HepG2 (cell line): ENCODE measurements around the gene NFIL3. TPM values are rescaled to one million over a fixed set of nuclear protein-coding genes. Genes with fewer than 3 reads are reported as not detected.

Source experiments
- AGO1 ChIP-seq: fragments of 200-400 bp; formaldehyde crosslinking; IDR thresholded peaks from 2 replicates; pipeline ENCODE4 v1.6.1; 2017; ENCODE audit warnings: mild to moderate bottlenecking, low read depth, low read length, moderate library complexity; ENCODE audit not compliant: poor library complexity, severe bottlenecking
- ARHGAP35 ChIP-seq: sonication (generic); formaldehyde crosslinking; IDR thresholded peaks from 2 replicates; pipeline ENCODE4 v1.9.0; 2022; ENCODE audit warnings: mild to moderate bottlenecking, inconsistent platforms, moderate library complexity, missing genetic modification reagents, borderline replicate concordance
- NR2F2 ChIP-seq: IDR thresholded peaks from 2 replicates; pipeline ENCODE4 v1.6.1; 2012; ENCODE audit warnings: low read depth, inconsistent platforms, borderline replicate concordance
- PCBP2 ChIP-seq: fragments of 200-400 bp; formaldehyde crosslinking; optimal IDR thresholded peaks from 2 replicates; pipeline ENCODE3; 2018; ENCODE audit warnings: low read length, low read depth; ENCODE audit not compliant: poor library complexity, severe bottlenecking
- RELA ChIP-seq: sonication (generic); formaldehyde crosslinking; IDR thresholded peaks from 2 replicates; pipeline ENCODE4 v1.4.0; 2020; ENCODE audit warnings: missing genetic modification reagents
- SRSF9 ChIP-seq: fragments of 200-400 bp; formaldehyde crosslinking; IDR thresholded peaks from 2 replicates; pipeline ENCODE4 v1.6.1; 2018; ENCODE audit warnings: borderline replicate concordance, mild to moderate bottlenecking, low read depth, low read length; ENCODE audit not compliant: insufficient read depth, poor library complexity, severe bottlenecking
- TARDBP ChIP-seq: sonication (generic); formaldehyde crosslinking; IDR thresholded peaks from 2 replicates; pipeline ENCODE4 v1.8.0; 2022; ENCODE audit warnings: mild to moderate bottlenecking, missing genetic modification reagents
- TEAD3 ChIP-seq: optimal IDR thresholded peaks from 2 replicates; pipeline ENCODE3; 2016; ENCODE audit warnings: borderline replicate concordance
- ZFP36 ChIP-seq: fragments of 150-350 bp; IDR thresholded peaks from 2 replicates; pipeline ENCODE4 v1.6.1; 2018; ENCODE audit warnings: borderline replicate concordance, low read length, low read depth; ENCODE audit not compliant: partially characterized antibody
- ZFP90 ChIP-seq: sonication (generic); formaldehyde crosslinking; IDR thresholded peaks from 2 replicates; pipeline ENCODE4 v1.8.0; 2022; ENCODE audit warnings: missing genetic modification reagents, mild to moderate bottlenecking, inconsistent platforms, borderline replicate concordance
- ZKSCAN1 ChIP-seq: fragments of 150-350 bp; IDR thresholded peaks from 2 replicates; pipeline ENCODE4 v1.6.1; 2014; ENCODE audit warnings: low read length
- ZNF253 ChIP-seq: sonication (generic); formaldehyde crosslinking; IDR thresholded peaks from 2 replicates; pipeline ENCODE4 v1.8.0; 2022; ENCODE audit warnings: mild to moderate bottlenecking, missing genetic modification reagents, borderline replicate concordance
- ZNF34 ChIP-seq: sonication (generic); formaldehyde crosslinking; IDR thresholded peaks from 2 replicates; pipeline ENCODE4 v1.4.0; 2020; ENCODE audit warnings: mild to moderate bottlenecking, missing genetic modification reagents, borderline replicate concordance
- ZNF530 ChIP-seq: sonication (generic); formaldehyde crosslinking; IDR thresholded peaks from 2 replicates; pipeline ENCODE4 v1.5.0; 2020; ENCODE audit warnings: low read depth, mild to moderate bottlenecking, missing genetic modification reagents
- ZNF644 ChIP-seq: IDR thresholded peaks from 2 replicates; pipeline ENCODE4 v1.6.1; 2016; ENCODE audit warnings: low read depth
- ZNF660 ChIP-seq: sonication (generic); formaldehyde crosslinking; IDR thresholded peaks from 2 replicates; pipeline ENCODE4 v1.5.1; 2020; ENCODE audit warnings: mild to moderate bottlenecking, low read depth, missing genetic modification reagents, borderline replicate concordance
- ZNF768 ChIP-seq: sonication (generic); formaldehyde crosslinking; IDR thresholded peaks from 2 replicates; pipeline ENCODE4 v1.4.0; 2020; ENCODE audit warnings: missing genetic modification reagents
- ZNF839 ChIP-seq: sonication (generic); formaldehyde crosslinking; IDR thresholded peaks from 2 replicates; pipeline ENCODE4 v1.4.0; 2020; ENCODE audit warnings: missing genetic modification reagents, mild to moderate bottlenecking, borderline replicate concordance
- polyA plus RNA-seq, 8 experiments: library from polyadenylated mRNA; depleted of rRNA in 3 of 8; stranded (reverse) in 7 of 8; unstranded in 1 of 8; fragments of >200 nt; fragmentation: Illumina TruSeq in 4 of 8; extraction: Trizol in 4 of 8; gene quantifications; 2 replicates each; pipeline versions ENCODE4 v1.2.1 to v1.2.3, GENCODE V29; 2011 to 2016; ENCODE audit warnings: low read depth in 4 of 8, missing spikeins in 1 of 8, mixed read lengths in 1 of 8; ENCODE audit not compliant: insufficient read depth in 1 of 8
- total RNA-seq, 5 experiments: library from RNA; depleted of rRNA; stranded (reverse); fragments of >200 nt; fragmentation: Illumina TruSeq; extraction: Trizol; gene quantifications; 2 replicates each; pipeline ENCODE4 v1.2.3, GENCODE V29; 2016; ENCODE audit warnings: low read depth in 1 of 5
- TF ChIP-seq, protein P1 (sequence below): sonication (generic); formaldehyde crosslinking; IDR thresholded peaks from 2 replicates; pipeline ENCODE4 v1.4.0; 2020; ENCODE audit warnings: mild to moderate bottlenecking, missing genetic modification reagents
- TF ChIP-seq, protein P2 (sequence below): IDR thresholded peaks from 2 replicates; pipeline ENCODE4 v1.6.1; 2016; ENCODE audit warnings: missing biosample characterization, missing genetic modification reagents, low read depth
- TF ChIP-seq, protein P3 (sequence below): sonication (generic); formaldehyde crosslinking; conservative IDR thresholded peaks from 2 replicates; pipeline ENCODE4 v1.8.0; 2022; ENCODE audit warnings: low read depth, missing genetic modification reagents
- TF ChIP-seq, protein P4 (sequence below): sonication (generic); formaldehyde crosslinking; IDR thresholded peaks from 2 replicates; pipeline ENCODE4 v1.5.0; 2020; ENCODE audit warnings: missing genetic modification reagents
- TF ChIP-seq, protein P5 (sequence below): sonication (generic); formaldehyde crosslinking; IDR thresholded peaks from 2 replicates; pipeline ENCODE4 v1.4.0; 2020; ENCODE audit warnings: missing genetic modification reagents

The NFIL3 gene
- total and polyA plus RNA-seq, 2 of the 13 experiments (the other 11 are each of a cell fraction or from before 2014, with no cell fraction given): 46.6 to 54.2 TPM

DNA sequence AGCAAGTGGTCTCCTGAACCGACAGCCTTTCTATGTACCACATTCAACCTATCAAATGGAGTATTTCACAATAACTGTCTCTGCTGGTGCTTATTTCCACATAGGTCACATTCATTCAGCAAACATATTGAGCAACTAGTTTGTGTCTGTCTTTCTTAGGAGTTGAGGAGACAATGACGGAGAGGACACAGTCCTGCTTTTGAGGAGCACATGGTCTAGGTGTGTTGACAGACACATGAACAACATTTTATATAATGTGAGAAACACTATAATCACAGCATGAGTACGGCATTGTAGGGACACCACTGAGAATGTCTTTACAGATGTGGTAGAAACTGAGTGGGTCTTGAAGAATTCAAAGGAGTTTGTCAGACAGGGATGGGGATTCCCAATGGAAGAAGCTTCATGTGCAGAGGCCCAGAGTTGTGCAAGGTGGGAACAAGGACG, 28.5 kb downstream of the NFIL3 start (continued):
- TF ChIP-seq ZNF768 (CRISPR knock-in tag): no peak
- no peak for TF ChIP-seq SRSF9
- no peak for TF ChIP-seq ZNF839 (CRISPR knock-in tag)
- TF ChIP-seq ZNF253 (CRISPR knock-in tag): no peak
- peak; percentile 76 for TF ChIP-seq TEAD3 (CRISPR knock-in tag)
- no peak for TF ChIP-seq AGO1
- TF ChIP-seq ARHGAP35: no peak
- TF ChIP-seq, protein P1, sequence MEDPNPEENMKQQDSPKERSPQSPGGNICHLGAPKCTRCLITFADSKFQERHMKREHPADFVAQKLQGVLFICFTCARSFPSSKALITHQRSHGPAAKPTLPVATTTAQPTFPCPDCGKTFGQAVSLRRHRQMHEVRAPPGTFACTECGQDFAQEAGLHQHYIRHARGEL: no peak
- no peak for TF ChIP-seq ZNF660 (CRISPR knock-in tag)
- TF ChIP-seq ZKSCAN1: no peak
- TF ChIP-seq, protein P2, sequence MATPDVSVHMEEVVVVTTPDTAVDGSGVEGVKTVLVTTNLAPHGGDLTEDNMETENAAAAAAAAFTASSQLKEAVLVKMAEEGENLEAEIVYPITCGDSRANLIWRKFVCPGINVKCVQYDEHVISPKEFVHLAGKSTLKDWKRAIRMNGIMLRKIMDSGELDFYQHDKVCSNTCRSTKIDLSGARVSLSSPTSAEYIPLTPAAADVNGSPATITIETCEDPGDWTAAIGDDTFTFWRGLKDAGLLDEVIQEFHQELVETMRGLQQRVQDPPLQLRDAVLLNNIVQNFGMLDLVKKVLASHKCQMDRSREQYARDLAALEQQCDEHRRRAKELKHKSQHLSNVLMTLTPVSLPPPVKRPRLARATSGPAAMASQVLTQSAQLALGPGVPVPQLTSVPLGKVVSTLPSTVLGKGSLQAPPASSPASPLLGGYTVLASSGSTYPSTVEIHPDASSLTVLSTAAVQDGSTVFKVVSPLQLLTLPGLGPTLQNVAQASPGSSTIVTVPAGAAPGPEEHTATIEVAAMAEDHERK (CRISPR knock-in tag): no peak
- TF ChIP-seq ZFP36: no peak
- TF ChIP-seq TARDBP (CRISPR knock-in tag): peak; percentile 91
- peak; percentile 82; the same call in 1 of the 2 replicates for TF ChIP-seq NR2F2
- TF ChIP-seq, protein P3, sequence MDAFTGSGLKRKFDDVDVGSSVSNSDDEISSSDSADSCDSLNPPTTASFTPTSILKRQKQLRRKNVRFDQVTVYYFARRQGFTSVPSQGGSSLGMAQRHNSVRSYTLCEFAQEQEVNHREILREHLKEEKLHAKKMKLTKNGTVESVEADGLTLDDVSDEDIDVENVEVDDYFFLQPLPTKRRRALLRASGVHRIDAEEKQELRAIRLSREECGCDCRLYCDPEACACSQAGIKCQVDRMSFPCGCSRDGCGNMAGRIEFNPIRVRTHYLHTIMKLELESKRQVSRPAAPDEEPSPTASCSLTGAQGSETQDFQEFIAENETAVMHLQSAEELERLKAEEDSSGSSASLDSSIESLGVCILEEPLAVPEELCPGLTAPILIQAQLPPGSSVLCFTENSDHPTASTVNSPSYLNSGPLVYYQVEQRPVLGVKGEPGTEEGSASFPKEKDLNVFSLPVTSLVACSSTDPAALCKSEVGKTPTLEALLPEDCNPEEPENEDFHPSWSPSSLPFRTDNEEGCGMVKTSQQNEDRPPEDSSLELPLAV (CRISPR knock-in tag): no peak
- TF ChIP-seq ZNF644 (CRISPR knock-in tag): peak; percentile 88
- no peak for TF ChIP-seq ZFP90 (CRISPR knock-in tag)
- TF ChIP-seq RELA: no peak
- no peak for TF ChIP-seq ZNF530
- TF ChIP-seq, protein P4, sequence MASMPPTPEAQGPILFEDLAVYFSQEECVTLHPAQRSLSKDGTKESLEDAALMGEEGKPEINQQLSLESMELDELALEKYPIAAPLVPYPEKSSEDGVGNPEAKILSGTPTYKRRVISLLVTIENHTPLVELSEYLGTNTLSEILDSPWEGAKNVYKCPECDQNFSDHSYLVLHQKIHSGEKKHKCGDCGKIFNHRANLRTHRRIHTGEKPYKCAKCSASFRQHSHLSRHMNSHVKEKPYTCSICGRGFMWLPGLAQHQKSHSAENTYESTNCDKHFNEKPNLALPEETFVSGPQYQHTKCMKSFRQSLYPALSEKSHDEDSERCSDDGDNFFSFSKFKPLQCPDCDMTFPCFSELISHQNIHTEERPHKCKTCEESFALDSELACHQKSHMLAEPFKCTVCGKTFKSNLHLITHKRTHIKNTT (CRISPR knock-in tag): no peak
- no peak for TF ChIP-seq ZNF34 (CRISPR knock-in tag)
- TF ChIP-seq PCBP2: no peak
- TF ChIP-seq, protein P5, sequence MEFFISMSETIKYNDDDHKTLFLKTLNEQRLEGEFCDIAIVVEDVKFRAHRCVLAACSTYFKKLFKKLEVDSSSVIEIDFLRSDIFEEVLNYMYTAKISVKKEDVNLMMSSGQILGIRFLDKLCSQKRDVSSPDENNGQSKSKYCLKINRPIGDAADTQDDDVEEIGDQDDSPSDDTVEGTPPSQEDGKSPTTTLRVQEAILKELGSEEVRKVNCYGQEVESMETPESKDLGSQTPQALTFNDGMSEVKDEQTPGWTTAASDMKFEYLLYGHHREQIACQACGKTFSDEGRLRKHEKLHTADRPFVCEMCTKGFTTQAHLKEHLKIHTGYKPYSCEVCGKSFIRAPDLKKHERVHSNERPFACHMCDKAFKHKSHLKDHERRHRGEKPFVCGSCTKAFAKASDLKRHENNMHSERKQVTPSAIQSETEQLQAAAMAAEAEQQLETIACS (CRISPR knock-in tag): no peak
